ENCODE data around the gene RINT1. TPM values are rescaled to one million over a fixed set of nuclear protein-coding genes. Genes with fewer than 3 reads are reported as not detected.

RINT1 gene
- total and polyA plus RNA-seq, 2 experiments from 2014 or later = 12.6 to 24.1 TPM

GRCh38 chr7:105580022-105580740, 48.2 kb downstream of the RINT1 start:
- Histone ChIP-seq H3K4me1 (ENCODE audit: insufficient read depth) (0 out of 2 replicates have a peak, but pooled peaks cover 7% of the 10 kb centered on the region), H3K9me3 (ENCODE audit: low read depth) (no peaks in the 10 kb centered on the region), H3K9me2 (ENCODE audit: insufficient read depth) (no peaks in the 10 kb centered on the region), H4K20me1 (ENCODE audit: insufficient read depth) (no peaks in the 10 kb centered on the region), H3K27ac (no peak overlapping the region), H3F3A (ENCODE audit: insufficient read depth) (peaks cover 7% of the 10 kb centered on the region; the same call in 1 of the 2 replicates), H3K79me2 (ENCODE audit: insufficient read depth) (no peaks in the 10 kb centered on the region), H3K4me3 (no peak overlapping the region), H3K27me3 (replicated peaks; ENCODE audit: insufficient read depth) (no peaks in the 10 kb centered on the region), H3K36me3 (ENCODE audit: low read depth) (no peaks in the 10 kb centered on the region), H3K9ac (no peak overlapping the region), H2AFZ (no peak overlapping the region), H3K4me2 (ENCODE audit: unreplicated experiment) (no peak overlapping the region)
- in situ Hi-C loops (cut with MboI) = no loop called here
- 81 to 87% methylated on average over 22 of the region's 22 CpGs for WGBS, 2 experiments (ENCODE audit: low coverage in 1 of 2, low lambda C conversion rate in 2 of 2, missing lambda C conversion rate in 2 of 2)
- TF ChIP-seq EZH2phosphoT487 (IDR thresholded peaks at IDR 0.05; ENCODE audit: insufficient read depth, low read depth) (no peak), EZH2 (IDR thresholded peaks at IDR 0.05; ENCODE audit: insufficient read depth, poor library complexity, severe bottlenecking) (no peak)
- DNase-seq = no peak

GRCh38 chr7:105581066-105581811, 49.2 kb downstream of the RINT1 start, which contains the start of gene EFCAB10:
Gene EFCAB10, minus strand, starts transcription at chr7:105581493. Its CDS starts 30 bp downstream, at chr7:105581463.
- Histone ChIP-seq H3K79me2 (ENCODE audit: insufficient read depth) (no peaks in the 10 kb centered on the region), H3K27me3 (replicated peaks; ENCODE audit: insufficient read depth) (no peaks in the 10 kb centered on the region), H3K9me2 (ENCODE audit: insufficient read depth) (no peaks in the 10 kb centered on the region), H3F3A (ENCODE audit: insufficient read depth) (peaks cover 7% of the 10 kb centered on the region; the same call in 1 of the 2 replicates), H3K27ac (no peak within 1 kb of the TSS), H3K4me1 (ENCODE audit: insufficient read depth) (0 out of 2 replicates have a peak, but pooled peaks cover 7% of the 10 kb centered on the region), H3K36me3 (ENCODE audit: low read depth) (no peaks in the 10 kb centered on the region), H3K4me3 (peak within 1 kb of the TSS; percentile 52), H3K4me2 (ENCODE audit: unreplicated experiment) (peak within 1 kb of the TSS; percentile 63), H4K20me1 (ENCODE audit: insufficient read depth) (no peaks in the 10 kb centered on the region), H3K9ac (peak within 1 kb of the TSS; percentile 14; the same call in 1 of the 2 replicates), H2AFZ (peak within 1 kb of the TSS; percentile 66), H3K9me3 (ENCODE audit: low read depth) (no peaks in the 10 kb centered on the region)
- TF ChIP-seq EZH2 (IDR thresholded peaks at IDR 0.05; ENCODE audit: insufficient read depth, poor library complexity, severe bottlenecking) (no peak), EZH2phosphoT487 (IDR thresholded peaks at IDR 0.05; ENCODE audit: insufficient read depth, low read depth) (no peak)
- DNase-seq = peak; percentile 60
- WGBS, 2 experiments (ENCODE audit: low coverage in 1 of 2, low lambda C conversion rate in 2 of 2, missing lambda C conversion rate in 2 of 2) = 26 to 27% methylated on average over 36 of the region's 36 CpGs
- in situ Hi-C loops (cut with MboI) = no loop called here

DNA sequence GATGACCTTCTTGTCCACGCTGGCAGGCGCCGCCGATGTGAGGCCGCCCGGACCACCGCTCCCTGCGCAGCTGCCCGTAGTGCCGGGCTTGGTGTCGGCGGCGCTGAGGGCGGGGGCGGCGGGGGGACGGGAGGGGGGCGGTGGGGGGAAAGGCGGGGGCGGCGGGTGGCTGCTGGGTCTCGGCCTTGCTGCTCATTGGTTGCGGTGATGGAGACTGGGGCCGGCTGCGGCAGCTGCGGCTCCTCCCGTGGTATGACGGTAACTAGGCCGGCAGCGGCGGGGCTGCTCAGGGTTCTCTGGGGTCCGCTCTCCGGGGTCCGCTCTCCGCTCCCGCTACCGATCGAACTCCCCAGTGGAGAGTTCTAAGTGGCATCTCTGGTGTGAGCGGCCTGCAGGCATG, 51.1 kb downstream of the RINT1 start:
- H3K27me3 ChIP-seq (replicated peaks; ENCODE audit: insufficient read depth) = no peaks in the 10 kb centered on the region

GRCh38 chr7:105584165-105584564, 52.2 kb downstream of the RINT1 start:
- no peak overlapping the region for H2AFZ ChIP-seq
- no peaks in the 10 kb centered on the region for H3K27me3 ChIP-seq (replicated peaks; ENCODE audit: insufficient read depth)
- H3K4me1 ChIP-seq (ENCODE audit: insufficient read depth) = no peaks in the 10 kb centered on the region
- no peaks in the 10 kb centered on the region for H3K9me3 ChIP-seq (ENCODE audit: low read depth)
- H3K4me3 ChIP-seq = no peak overlapping the region
- no peaks in the 10 kb centered on the region for H3K79me2 ChIP-seq (ENCODE audit: insufficient read depth)
- in situ Hi-C loops (cut with MboI) = no loop called here
- TF ChIP-seq EZH2phosphoT487 (IDR thresholded peaks at IDR 0.05; ENCODE audit: insufficient read depth, low read depth) = no peak
- no peak for TF ChIP-seq EZH2 (IDR thresholded peaks at IDR 0.05; ENCODE audit: insufficient read depth, poor library complexity, severe bottlenecking)
- no peaks in the 10 kb centered on the region; the same call in 1 of the 2 replicates for H3F3A ChIP-seq (ENCODE audit: insufficient read depth)
- no peaks in the 10 kb centered on the region for H3K36me3 ChIP-seq (ENCODE audit: low read depth)
- H3K9ac ChIP-seq = no peak overlapping the region
- H3K27ac ChIP-seq = no peak overlapping the region
- no peaks in the 10 kb centered on the region for H4K20me1 ChIP-seq (ENCODE audit: insufficient read depth)
- no peak for DNase-seq
- 83 to 89% methylated on average over 5 of the region's 5 CpGs for WGBS, 2 experiments (ENCODE audit: low coverage in 1 of 2, low lambda C conversion rate in 2 of 2, missing lambda C conversion rate in 2 of 2)
- H3K4me2 ChIP-seq (ENCODE audit: unreplicated experiment) = no peak overlapping the region
- no peaks in the 10 kb centered on the region for H3K9me2 ChIP-seq (ENCODE audit: insufficient read depth)

More for the DNA sequence above, 51.1 kb downstream of the RINT1 start:
- no peak overlapping the region for H2AFZ ChIP-seq
- DNase-seq = no peak
- H3K9me2 ChIP-seq (ENCODE audit: insufficient read depth) = no peaks in the 10 kb centered on the region
- H3K4me3 ChIP-seq = no peak overlapping the region
- no peaks in the 10 kb centered on the region for H3K79me2 ChIP-seq (ENCODE audit: insufficient read depth)
- no peaks in the 10 kb centered on the region for H3K9me3 ChIP-seq (ENCODE audit: low read depth)
- no peaks in the 10 kb centered on the region for H3K36me3 ChIP-seq (ENCODE audit: low read depth)
- H3K9ac ChIP-seq = no peak overlapping the region
- no peak overlapping the region for H3K4me2 ChIP-seq (ENCODE audit: unreplicated experiment)
- WGBS, 2 experiments (ENCODE audit: low coverage in 1 of 2, low lambda C conversion rate in 2 of 2, missing lambda C conversion rate in 2 of 2) = 65 to 88% methylated on average over 5 to 39 of the region's 39 CpGs
- 0 out of 2 replicates have a peak, but pooled peaks cover 6% of the 10 kb centered on the region for H3K4me1 ChIP-seq (ENCODE audit: insufficient read depth)
- peaks cover 4% of the 10 kb centered on the region; the same call in 1 of the 2 replicates for H3F3A ChIP-seq (ENCODE audit: insufficient read depth)
- no peak for TF ChIP-seq EZH2phosphoT487 (IDR thresholded peaks at IDR 0.05; ENCODE audit: insufficient read depth, low read depth)
- no peak for TF ChIP-seq EZH2 (IDR thresholded peaks at IDR 0.05; ENCODE audit: insufficient read depth, poor library complexity, severe bottlenecking)
- H3K27ac ChIP-seq = no peak overlapping the region
- H4K20me1 ChIP-seq (ENCODE audit: insufficient read depth) = no peaks in the 10 kb centered on the region
- in situ Hi-C loops (cut with MboI) = no loop called here
